GM18526 (cell line): ENCODE data around the gene PLCB1.

Source experiments
- POLR2A ChIP-seq: IDR thresholded peaks from 3 replicates; pipeline ENCODE4 v1.6.1; 2011; ENCODE audit not compliant: insufficient read length; ENCODE audit errors: extremely low read depth

PLCB1 gene

DNA sequence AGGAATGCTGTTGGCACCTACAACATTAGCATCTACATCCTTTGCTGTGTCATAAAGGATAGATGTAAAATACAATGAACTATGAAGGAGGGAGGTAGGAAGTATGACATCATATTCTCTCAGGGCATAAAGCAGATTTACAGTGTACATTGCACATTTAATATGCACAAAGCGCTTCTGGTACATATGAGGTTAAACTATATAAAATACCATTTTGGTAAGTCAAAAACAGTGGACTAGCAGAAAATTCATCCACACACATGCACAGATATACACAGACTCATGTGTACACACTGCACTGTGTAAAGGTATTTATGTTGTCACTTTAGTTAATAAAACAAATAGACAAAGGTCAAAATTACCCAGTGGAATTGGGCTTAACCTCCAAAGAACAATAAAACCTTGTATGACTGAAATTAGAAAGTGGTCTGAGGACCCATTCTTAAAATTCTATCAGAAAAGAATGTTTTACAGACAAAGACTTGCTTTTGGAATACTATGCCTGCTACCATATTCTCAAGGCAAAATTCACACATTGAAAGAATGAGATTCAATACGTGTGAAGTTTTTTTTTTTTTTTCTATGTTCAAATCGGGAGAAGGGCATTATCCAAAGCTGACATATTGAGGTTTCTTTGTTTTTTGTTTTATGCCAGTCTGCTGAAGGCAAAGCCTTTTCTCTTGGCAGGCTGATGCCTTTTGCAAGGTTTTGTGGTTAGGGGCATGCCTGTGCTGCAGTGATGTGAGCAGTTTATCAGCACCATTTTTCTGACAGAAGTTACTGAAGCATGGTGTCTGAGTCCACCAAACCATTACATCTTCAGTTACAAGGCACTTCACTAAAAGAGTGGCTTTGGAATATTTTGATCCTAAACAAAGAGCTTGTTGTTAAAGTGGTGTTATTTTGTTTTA lies 199.0 kb downstream of the PLCB1 start:
- TF ChIP-seq POLR2A: no peak

- TF ChIP-seq POLR2A: no peak
Observed at GRCh38 chr20:8331740-8332412, 199.8 kb downstream of the PLCB1 start.

GRCh38 chr20:8334641-8335040 lies 202.6 kb downstream of the PLCB1 start:
- no peak for TF ChIP-seq POLR2A

GRCh38 chr20:8335059-8335458 lies 203.0 kb downstream of the PLCB1 start:
- TF ChIP-seq POLR2A: no peak

GRCh38 chr20:8335495-8336195 lies 203.6 kb downstream of the PLCB1 start:
- no peak for TF ChIP-seq POLR2A

DNA sequence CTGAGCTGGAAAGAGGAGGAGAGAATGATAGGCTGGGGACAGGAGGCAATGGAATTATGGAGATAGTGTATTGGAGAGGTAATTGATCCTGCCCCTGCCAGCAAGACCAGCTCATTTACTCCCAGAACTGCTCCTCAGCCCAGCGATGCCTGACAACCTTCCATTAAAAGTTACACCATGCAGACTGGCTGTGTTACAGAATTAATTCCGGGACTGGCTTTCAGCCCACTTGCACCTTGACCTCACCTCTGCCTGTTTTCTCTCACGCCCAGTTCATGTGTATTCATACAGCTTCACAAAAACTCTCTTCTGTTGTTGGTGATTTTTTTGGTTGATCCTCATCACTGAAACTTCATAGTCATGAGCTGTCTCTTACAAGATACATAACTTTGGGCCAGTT lies 207.3 kb downstream of the PLCB1 start:
- TF ChIP-seq POLR2A: no peak

GRCh38 chr20:8342391-8342790 lies 210.3 kb downstream of the PLCB1 start:
- no peak for TF ChIP-seq POLR2A

- no peak for TF ChIP-seq POLR2A
Observed at GRCh38 chr20:8344106-8344505, 212.0 kb downstream of the PLCB1 start.

- no peak for TF ChIP-seq POLR2A
Observed at GRCh38 chr20:8344631-8345030, 212.6 kb downstream of the PLCB1 start.

DNA sequence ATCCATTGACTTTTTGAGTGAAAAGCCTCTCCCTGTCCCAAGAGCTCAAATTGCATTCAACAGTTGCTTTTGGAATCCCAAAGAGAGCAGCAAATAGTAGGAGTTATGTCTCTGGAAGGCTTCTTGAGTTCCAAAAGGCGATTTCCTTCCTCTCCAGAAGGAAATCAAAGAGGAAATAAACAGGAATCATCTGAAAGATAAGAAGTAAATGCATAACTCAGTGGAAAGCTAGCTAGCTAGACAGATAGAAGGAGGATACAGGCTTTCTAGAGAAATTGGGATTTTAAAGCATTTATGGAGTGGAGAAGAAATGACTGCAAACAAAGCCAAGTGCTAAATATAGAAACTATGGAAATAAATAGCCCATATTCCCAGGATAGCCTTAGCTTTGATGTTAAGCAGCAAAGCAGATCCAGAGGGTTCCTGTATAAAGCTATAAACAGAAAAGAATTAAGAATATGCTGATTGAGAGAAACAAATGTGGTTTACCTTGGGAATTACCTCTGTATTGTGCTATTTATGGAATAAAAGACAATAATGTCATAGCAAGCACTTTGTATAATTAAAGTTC lies 214.7 kb downstream of the PLCB1 start:
- TF ChIP-seq POLR2A: no peak

DNA sequence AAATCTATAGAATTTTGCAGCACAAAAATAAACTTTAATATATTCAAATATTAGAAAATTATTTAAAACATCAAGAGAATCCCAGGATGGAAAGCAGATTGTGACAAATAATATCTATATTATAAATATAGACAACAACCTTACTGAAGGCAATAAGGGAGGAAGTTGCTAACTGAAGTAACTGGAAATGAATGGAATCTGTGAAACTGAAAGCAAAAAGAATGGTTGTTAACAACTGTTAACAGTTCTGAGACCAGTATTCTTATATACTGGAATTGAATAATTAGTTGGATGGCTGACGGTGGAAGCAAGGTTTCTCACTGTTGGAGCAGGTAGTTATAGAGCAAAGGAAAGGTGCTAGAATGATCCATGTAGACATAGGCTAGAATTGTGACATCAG lies 220.4 kb downstream of the PLCB1 start:
- no peak for TF ChIP-seq POLR2A

DNA sequence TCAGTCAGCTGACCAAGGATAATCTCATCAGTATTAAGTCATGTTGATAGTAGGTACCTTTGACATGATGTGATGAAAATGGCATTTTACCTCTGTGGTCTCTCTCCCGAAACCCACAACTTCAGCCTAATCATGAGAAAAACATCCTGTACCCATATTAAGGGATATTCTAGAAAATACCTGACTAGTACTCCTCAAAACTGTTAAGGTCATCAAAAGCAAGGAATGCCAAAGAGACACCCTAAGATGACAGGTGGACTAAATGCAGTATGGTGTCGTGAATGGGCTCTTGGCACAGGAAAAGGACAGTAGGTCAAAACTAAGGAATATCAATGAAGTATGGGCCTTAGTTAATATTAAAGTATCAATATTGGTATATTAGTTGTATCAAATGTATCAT lies 221.4 kb downstream of the PLCB1 start:
- TF ChIP-seq POLR2A: no peak

GRCh38 chr20:8355453-8355852 lies 223.4 kb downstream of the PLCB1 start:
- TF ChIP-seq POLR2A: no peak

- no peak for TF ChIP-seq POLR2A
Observed at GRCh38 chr20:8356806-8357205, 224.7 kb downstream of the PLCB1 start.

- TF ChIP-seq POLR2A: no peak
Observed at GRCh38 chr20:8357703-8358102, 225.6 kb downstream of the PLCB1 start.

- no peak for TF ChIP-seq POLR2A
Observed at GRCh38 chr20:8360035-8360434, 228.0 kb downstream of the PLCB1 start.

- no peak for TF ChIP-seq POLR2A
Observed at GRCh38 chr20:8361006-8361652, 229.1 kb downstream of the PLCB1 start.
